Liver (tissue), 3 donors: ENCODE measurements around the gene ALDH1A1.

Experiments
- EGR1 ChIP-seq, 2 donors: IDR thresholded peaks; 2 replicates each; pipeline ENCODE4 v1.6.1; 2016 to 2018; ENCODE audit warnings: antibody characterized with exemption in 2 of 2, low read depth in 2 of 2
- FOXA1 ChIP-seq: IDR thresholded peaks from 2 replicates; pipeline ENCODE4 v1.6.1; 2016; ENCODE audit warnings: antibody characterized with exemption
- GABPA ChIP-seq, 2 donors: IDR thresholded peaks in 1 of 2; conservative IDR thresholded peaks in 1 of 2; 2 replicates each; pipeline ENCODE4 v1.6.1; 2016; ENCODE audit warnings: antibody characterized with exemption in 2 of 2, mild to moderate bottlenecking in 1 of 2, moderate library complexity in 1 of 2
- HNF4G ChIP-seq: IDR thresholded peaks from 2 replicates; pipeline ENCODE4 v1.6.1; 2016; ENCODE audit warnings: antibody characterized with exemption
- JUND ChIP-seq, 2 donors: IDR thresholded peaks; 2 replicates each; pipeline ENCODE4 v1.6.1; 2016; ENCODE audit warnings: antibody characterized with exemption in 2 of 2
- RAD21 ChIP-seq, 2 donors: IDR thresholded peaks; 2 replicates each; pipeline ENCODE4 v1.6.1; 2016; ENCODE audit warnings: antibody characterized with exemption in 2 of 2, mild to moderate bottlenecking in 2 of 2
- SP1 ChIP-seq: IDR thresholded peaks from 2 replicates; pipeline ENCODE4 v1.6.1; 2018; ENCODE audit warnings: antibody characterized with exemption, mild to moderate bottlenecking
- TAF1 ChIP-seq: conservative IDR thresholded peaks from 2 replicates; pipeline ENCODE4 v1.6.1; 2016; ENCODE audit warnings: antibody characterized with exemption, mild to moderate bottlenecking
- YY1 ChIP-seq: IDR thresholded peaks from 2 replicates; pipeline ENCODE4 v1.6.1; 2016; ENCODE audit warnings: antibody characterized with exemption, mild to moderate bottlenecking
- TF ChIP-seq, protein P1 (sequence below): fragments of 150-350 bp; IDR thresholded peaks from 2 replicates; pipeline ENCODE4 v1.5.1; 2017; ENCODE audit warnings: improper control_type of control experiment, low read depth, low read length; ENCODE audit not compliant: missing input control
- TF ChIP-seq, protein P2 (sequence below): IDR thresholded peaks from 2 replicates; pipeline ENCODE4 v1.6.1; 2016; ENCODE audit warnings: antibody characterized with exemption, mild to moderate bottlenecking
- TF ChIP-seq, protein P3 (sequence below): IDR thresholded peaks from 2 replicates; pipeline ENCODE4 v1.6.1; 2016; ENCODE audit warnings: antibody characterized with exemption
- TF ChIP-seq, protein P4 (sequence below): IDR thresholded peaks from 2 replicates; pipeline ENCODE4 v1.6.1; 2016; ENCODE audit warnings: antibody characterized with exemption
- donor health status: healthy.
- donor health status: healthy.

DNA sequence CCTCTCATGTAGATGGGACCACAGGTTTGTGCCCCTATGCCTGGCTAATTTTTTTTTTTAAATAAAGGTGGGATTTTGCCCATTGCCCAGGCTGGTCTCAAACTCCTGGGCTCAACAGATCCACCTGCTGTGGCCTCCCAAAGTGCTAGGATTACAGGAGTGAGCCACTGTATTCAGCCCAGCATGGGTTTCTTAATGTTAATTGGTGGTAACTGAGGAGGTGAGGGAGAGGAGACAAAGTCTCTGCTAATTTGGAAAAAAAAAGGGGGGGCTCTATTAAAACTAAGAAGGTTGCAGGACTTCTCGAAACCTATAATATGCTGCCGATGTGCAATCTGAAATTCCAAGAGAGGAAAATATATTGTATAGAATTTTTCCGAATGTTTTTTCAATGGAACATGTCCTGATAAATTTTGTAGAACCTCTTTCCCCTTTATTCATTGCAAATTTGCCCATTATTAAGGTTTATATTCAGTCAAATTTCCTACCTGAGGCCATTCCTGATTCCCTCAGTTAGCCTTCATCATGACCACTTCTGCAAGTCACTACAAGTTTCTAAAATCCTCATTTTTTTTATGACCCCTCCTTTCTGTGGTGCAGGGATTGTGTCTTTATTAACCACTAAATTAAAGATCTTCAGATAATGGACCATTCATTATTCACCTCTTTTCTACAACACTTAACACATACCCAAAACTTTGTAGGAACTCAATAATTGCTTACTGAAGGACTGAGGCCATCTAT is 52.9 kb downstream of the ALDH1A1 start:
- TF ChIP-seq, protein P1, sequence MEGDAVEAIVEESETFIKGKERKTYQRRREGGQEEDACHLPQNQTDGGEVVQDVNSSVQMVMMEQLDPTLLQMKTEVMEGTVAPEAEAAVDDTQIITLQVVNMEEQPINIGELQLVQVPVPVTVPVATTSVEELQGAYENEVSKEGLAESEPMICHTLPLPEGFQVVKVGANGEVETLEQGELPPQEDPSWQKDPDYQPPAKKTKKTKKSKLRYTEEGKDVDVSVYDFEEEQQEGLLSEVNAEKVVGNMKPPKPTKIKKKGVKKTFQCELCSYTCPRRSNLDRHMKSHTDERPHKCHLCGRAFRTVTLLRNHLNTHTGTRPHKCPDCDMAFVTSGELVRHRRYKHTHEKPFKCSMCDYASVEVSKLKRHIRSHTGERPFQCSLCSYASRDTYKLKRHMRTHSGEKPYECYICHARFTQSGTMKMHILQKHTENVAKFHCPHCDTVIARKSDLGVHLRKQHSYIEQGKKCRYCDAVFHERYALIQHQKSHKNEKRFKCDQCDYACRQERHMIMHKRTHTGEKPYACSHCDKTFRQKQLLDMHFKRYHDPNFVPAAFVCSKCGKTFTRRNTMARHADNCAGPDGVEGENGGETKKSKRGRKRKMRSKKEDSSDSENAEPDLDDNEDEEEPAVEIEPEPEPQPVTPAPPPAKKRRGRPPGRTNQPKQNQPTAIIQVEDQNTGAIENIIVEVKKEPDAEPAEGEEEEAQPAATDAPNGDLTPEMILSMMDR: no peak
- TF ChIP-seq HNF4G (no peak), TAF1 (no peak), RAD21 (IDR thresholded peaks at IDR 0.05) (no peak), SP1 (no peak), YY1 (no peak), EGR1 (IDR thresholded peaks at IDR 0.05; ENCODE audit: low read depth in 2 of 2) (no peak), JUND (IDR thresholded peaks at IDR 0.05) (no peak), GABPA (IDR thresholded peaks at IDR 0.05 in 1 of 2, conservative IDR thresholded peaks at IDR 0.05 in 1 of 2) (no peak), FOXA1 (no peak)
- TF ChIP-seq, protein P2, sequence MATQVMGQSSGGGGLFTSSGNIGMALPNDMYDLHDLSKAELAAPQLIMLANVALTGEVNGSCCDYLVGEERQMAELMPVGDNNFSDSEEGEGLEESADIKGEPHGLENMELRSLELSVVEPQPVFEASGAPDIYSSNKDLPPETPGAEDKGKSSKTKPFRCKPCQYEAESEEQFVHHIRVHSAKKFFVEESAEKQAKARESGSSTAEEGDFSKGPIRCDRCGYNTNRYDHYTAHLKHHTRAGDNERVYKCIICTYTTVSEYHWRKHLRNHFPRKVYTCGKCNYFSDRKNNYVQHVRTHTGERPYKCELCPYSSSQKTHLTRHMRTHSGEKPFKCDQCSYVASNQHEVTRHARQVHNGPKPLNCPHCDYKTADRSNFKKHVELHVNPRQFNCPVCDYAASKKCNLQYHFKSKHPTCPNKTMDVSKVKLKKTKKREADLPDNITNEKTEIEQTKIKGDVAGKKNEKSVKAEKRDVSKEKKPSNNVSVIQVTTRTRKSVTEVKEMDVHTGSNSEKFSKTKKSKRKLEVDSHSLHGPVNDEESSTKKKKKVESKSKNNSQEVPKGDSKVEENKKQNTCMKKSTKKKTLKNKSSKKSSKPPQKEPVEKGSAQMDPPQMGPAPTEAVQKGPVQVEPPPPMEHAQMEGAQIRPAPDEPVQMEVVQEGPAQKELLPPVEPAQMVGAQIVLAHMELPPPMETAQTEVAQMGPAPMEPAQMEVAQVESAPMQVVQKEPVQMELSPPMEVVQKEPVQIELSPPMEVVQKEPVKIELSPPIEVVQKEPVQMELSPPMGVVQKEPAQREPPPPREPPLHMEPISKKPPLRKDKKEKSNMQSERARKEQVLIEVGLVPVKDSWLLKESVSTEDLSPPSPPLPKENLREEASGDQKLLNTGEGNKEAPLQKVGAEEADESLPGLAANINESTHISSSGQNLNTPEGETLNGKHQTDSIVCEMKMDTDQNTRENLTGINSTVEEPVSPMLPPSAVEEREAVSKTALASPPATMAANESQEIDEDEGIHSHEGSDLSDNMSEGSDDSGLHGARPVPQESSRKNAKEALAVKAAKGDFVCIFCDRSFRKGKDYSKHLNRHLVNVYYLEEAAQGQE: no peak
- TF ChIP-seq, protein P3, sequence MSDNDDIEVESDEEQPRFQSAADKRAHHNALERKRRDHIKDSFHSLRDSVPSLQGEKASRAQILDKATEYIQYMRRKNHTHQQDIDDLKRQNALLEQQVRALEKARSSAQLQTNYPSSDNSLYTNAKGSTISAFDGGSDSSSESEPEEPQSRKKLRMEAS: no peak
- TF ChIP-seq, protein P4, sequence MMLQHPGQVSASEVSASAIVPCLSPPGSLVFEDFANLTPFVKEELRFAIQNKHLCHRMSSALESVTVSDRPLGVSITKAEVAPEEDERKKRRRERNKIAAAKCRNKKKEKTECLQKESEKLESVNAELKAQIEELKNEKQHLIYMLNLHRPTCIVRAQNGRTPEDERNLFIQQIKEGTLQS: no peak
